Activated CD4-positive, alpha-beta T cell treated with anti-CD3 and anti-CD28 coated beads, Interleukin-2, amount 50 U/mL, for 4 hours (primary cell): ENCODE measurements around the gene MTAP.

Experiments used
- DNase-seq, 2 experiments: peaks; one replicate each; pipeline ENCODE4 v3.0.0-alpha.2; 2020

MTAP gene

GRCh38 chr9:21854119-21854518, 51.7 kb downstream of the MTAP start:
- DNase-seq: no peak

GRCh38 chr9:21854594-21854993, 52.2 kb downstream of the MTAP start:
- no peak for DNase-seq

GRCh38 chr9:21856301-21857094, 54.1 kb downstream of the MTAP start:
- no peak for DNase-seq

- no peak for DNase-seq
Measured at GRCh38 chr9:21862871-21863270, 60.4 kb downstream of the MTAP start.

- no peak for DNase-seq
Measured at GRCh38 chr9:21864505-21864904, 62.1 kb downstream of the MTAP start.

- no peak for DNase-seq
Measured at GRCh38 chr9:21866302-21866701, 63.9 kb downstream of the MTAP start.

- DNase-seq: no peak
Measured at GRCh38 chr9:21871256-21871975, 69.0 kb downstream of the MTAP start.

- DNase-seq: no peak
Measured at GRCh38 chr9:21872696-21873095, 70.3 kb downstream of the MTAP start.

GRCh38 chr9:21873540-21874221, 71.2 kb downstream of the MTAP start:
- no peak for DNase-seq

GRCh38 chr9:21875893-21876292, 73.5 kb downstream of the MTAP start:
- no peak for DNase-seq

GRCh38 chr9:21883642-21884041, 81.2 kb downstream of the MTAP start:
- DNase-seq: no peak

GRCh38 chr9:21889673-21890072, 87.2 kb downstream of the MTAP start:
- no peak for DNase-seq

- DNase-seq: no peak
Measured at GRCh38 chr9:21890696-21891095, 88.3 kb downstream of the MTAP start.

- no peak for DNase-seq
Measured at GRCh38 chr9:21901546-21901945, 99.1 kb downstream of the MTAP start.

GRCh38 chr9:21902136-21902535, 99.7 kb downstream of the MTAP start:
- DNase-seq: no peak

- DNase-seq: no peak
Measured at GRCh38 chr9:21903380-21903965, 101.0 kb downstream of the MTAP start.

GRCh38 chr9:21904371-21904770, 101.9 kb downstream of the MTAP start:
- DNase-seq: no peak

- DNase-seq: no peak
Measured at GRCh38 chr9:21904776-21905175, 102.3 kb downstream of the MTAP start.

- no peak for DNase-seq
Measured at GRCh38 chr9:21906213-21906612, 103.8 kb downstream of the MTAP start.

- no peak for DNase-seq
Measured at GRCh38 chr9:21906881-21907280, 104.4 kb downstream of the MTAP start.

GRCh38 chr9:21919377-21920362, 117.2 kb downstream of the MTAP start:
- no peak for DNase-seq

GRCh38 chr9:21923694-21924093, 121.3 kb downstream of the MTAP start:
- DNase-seq: no peak
